GM21526 (cell line): Measurements from ENCODE around the gene IRAK3.

Source experiments
- ATAC-seq: cut with Tn5 transposase; IDR thresholded peaks from one replicate; pipeline ENCODE4 v1.9.1; 2021; ENCODE audit warnings: moderate library complexity; ENCODE audit not compliant: unreplicated experiment, low FRiP score

Gene IRAK3

GRCh38 chr12:66244446-66244845, 55.4 kb downstream of the IRAK3 start:
- ATAC-seq = no peak

- ATAC-seq = no peak
Observed at GRCh38 chr12:66247741-66248140, 58.7 kb downstream of the IRAK3 start.

- no peak for ATAC-seq
Observed at GRCh38 chr12:66251049-66251448, 62.0 kb downstream of the IRAK3 start.

GRCh38 chr12:66252771-66253170, 63.8 kb downstream of the IRAK3 start:
- ATAC-seq = no peak

GRCh38 chr12:66255737-66256136, 66.7 kb downstream of the IRAK3 start:
- no peak for ATAC-seq

- no peak for ATAC-seq
Observed at GRCh38 chr12:66258011-66258410, 69.0 kb downstream of the IRAK3 start.

- no peak for ATAC-seq
Observed at GRCh38 chr12:66262737-66263136, 73.7 kb downstream of the IRAK3 start.

GRCh38 chr12:66268562-66268961, 79.5 kb downstream of the IRAK3 start:
- ATAC-seq = no peak

- no peak for ATAC-seq
Observed at GRCh38 chr12:66269142-66269541, 80.1 kb downstream of the IRAK3 start.

- no peak for ATAC-seq
Observed at GRCh38 chr12:66269757-66270383, 80.9 kb downstream of the IRAK3 start.

GRCh38 chr12:66270613-66271012, 81.6 kb downstream of the IRAK3 start:
- ATAC-seq = no peak

- ATAC-seq = no peak
Observed at GRCh38 chr12:66272650-66273049, 83.6 kb downstream of the IRAK3 start.

- no peak for ATAC-seq
Observed at GRCh38 chr12:66273147-66273546, 84.1 kb downstream of the IRAK3 start.

- no peak for ATAC-seq
Observed at GRCh38 chr12:66275040-66275439, 86.0 kb downstream of the IRAK3 start.

GRCh38 chr12:66279123-66279712, 90.2 kb downstream of the IRAK3 start:
- no peak for ATAC-seq

- ATAC-seq = no peak
Observed at GRCh38 chr12:66280561-66280960, 91.5 kb downstream of the IRAK3 start.

GRCh38 chr12:66282244-66282643, 93.2 kb downstream of the IRAK3 start:
- no peak for ATAC-seq

GRCh38 chr12:66287275-66287674, 98.3 kb downstream of the IRAK3 start:
- no peak for ATAC-seq

GRCh38 chr12:66288121-66288520, 99.1 kb downstream of the IRAK3 start:
- ATAC-seq = no peak

- ATAC-seq = no peak
Observed at GRCh38 chr12:66289485-66289884, 100.5 kb downstream of the IRAK3 start.

GRCh38 chr12:66290716-66291200, 101.7 kb downstream of the IRAK3 start:
- ATAC-seq = no peak

- no peak for ATAC-seq
Observed at GRCh38 chr12:66296176-66296683, 107.2 kb downstream of the IRAK3 start.
